ENCODE measurements around the gene OPN3.

DNA sequence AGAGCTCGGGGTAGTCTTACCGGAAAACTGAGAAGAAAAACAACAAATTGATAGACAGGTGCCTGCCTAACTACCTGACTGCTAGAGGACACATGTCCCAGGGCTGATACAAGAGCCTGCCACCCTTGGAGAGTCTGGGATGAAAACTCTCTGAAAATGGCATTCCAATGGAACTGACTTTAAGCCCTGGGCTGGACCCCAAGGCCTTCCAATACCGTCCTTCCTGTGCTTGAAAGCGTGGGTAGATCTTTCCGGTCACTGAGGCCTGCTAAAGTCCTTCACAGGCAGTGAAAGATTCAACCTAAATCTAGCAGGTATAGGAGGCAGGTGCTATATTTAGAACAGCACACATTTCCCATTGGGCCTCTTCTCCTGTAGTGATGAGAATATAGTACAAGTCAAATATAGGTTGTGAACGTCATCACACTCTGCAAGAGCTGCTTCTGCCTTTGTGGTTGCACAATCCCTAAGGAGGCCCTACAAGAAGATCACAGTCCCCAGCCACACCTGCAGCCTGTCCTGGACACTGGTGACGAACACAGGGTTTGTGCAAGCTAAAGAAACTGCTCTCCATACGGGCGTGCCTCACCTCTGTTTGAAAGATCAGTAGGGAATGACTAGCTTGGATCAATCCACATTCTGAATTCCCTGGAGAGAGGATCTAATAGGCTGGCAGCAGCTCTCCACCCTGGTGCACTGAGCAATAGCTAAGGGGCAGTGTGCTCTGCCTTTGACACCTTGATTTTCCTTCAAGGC, 876 bp upstream of the OPN3 start:
- TF ChIP-seq, protein P1, sequence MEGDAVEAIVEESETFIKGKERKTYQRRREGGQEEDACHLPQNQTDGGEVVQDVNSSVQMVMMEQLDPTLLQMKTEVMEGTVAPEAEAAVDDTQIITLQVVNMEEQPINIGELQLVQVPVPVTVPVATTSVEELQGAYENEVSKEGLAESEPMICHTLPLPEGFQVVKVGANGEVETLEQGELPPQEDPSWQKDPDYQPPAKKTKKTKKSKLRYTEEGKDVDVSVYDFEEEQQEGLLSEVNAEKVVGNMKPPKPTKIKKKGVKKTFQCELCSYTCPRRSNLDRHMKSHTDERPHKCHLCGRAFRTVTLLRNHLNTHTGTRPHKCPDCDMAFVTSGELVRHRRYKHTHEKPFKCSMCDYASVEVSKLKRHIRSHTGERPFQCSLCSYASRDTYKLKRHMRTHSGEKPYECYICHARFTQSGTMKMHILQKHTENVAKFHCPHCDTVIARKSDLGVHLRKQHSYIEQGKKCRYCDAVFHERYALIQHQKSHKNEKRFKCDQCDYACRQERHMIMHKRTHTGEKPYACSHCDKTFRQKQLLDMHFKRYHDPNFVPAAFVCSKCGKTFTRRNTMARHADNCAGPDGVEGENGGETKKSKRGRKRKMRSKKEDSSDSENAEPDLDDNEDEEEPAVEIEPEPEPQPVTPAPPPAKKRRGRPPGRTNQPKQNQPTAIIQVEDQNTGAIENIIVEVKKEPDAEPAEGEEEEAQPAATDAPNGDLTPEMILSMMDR (IDR thresholded peaks at IDR 0.05) = no peak
- no peak for TF ChIP-seq POLR2A (IDR thresholded peaks at IDR 0.05)

Data from uterus (tissue), 2 donors.